Astrocyte (in vitro differentiated cells and primary cell): ENCODE data around the gene ELOVL1. TPM values are rescaled to one million over a fixed set of nuclear protein-coding genes. Genes with fewer than 3 reads are reported as not detected.

Source experiments
- DNase-seq: peaks from one replicate; pipeline ENCODE4 v3.0.0-alpha.2; 2010; ENCODE audit warnings: low read depth
- FAIRE-seq: peaks from 2 replicates; lab custom pipeline; 2011; peaks lifted over from hg19 to GRCh38; lab: Jason Lieb, UNC
- H2AFZ ChIP-seq: 2 replicates; pipeline ENCODE4 v1.6.0; 2012; ENCODE audit warnings: low read depth, low read length, inconsistent platforms
- H3K27ac ChIP-seq: 2 replicates; pipeline ENCODE4 v1.5.1; 2011; ENCODE audit warnings: low read depth, low read length, inconsistent platforms
- H3K27me3 ChIP-seq: 2 replicates; pipeline ENCODE4 v1.6.0; 2011; ENCODE audit warnings: low read length, inconsistent platforms; ENCODE audit not compliant: insufficient read depth
- H3K36me3 ChIP-seq: 2 replicates; pipeline ENCODE4 v1.5.1; 2011; ENCODE audit warnings: low read length, inconsistent platforms; ENCODE audit not compliant: insufficient read depth
- H3K4me1 ChIP-seq: 2 replicates; pipeline ENCODE4 v1.5.1; 2011; ENCODE audit warnings: low read length, inconsistent platforms; ENCODE audit not compliant: insufficient read depth
- H3K4me2 ChIP-seq: 2 replicates; pipeline ENCODE4 v1.6.0; 2012; ENCODE audit warnings: low read length, inconsistent platforms
- H3K4me3 ChIP-seq: 2 replicates; pipeline ENCODE4 v1.5.1; 2011; ENCODE audit warnings: low read depth, mild to moderate bottlenecking, low read length, inconsistent platforms; ENCODE audit not compliant: insufficient read depth
- H3K79me2 ChIP-seq: 2 replicates; pipeline ENCODE4 v1.6.0; 2012; ENCODE audit warnings: mild to moderate bottlenecking, low read length, inconsistent platforms; ENCODE audit not compliant: insufficient read depth
- H3K9ac ChIP-seq: 2 replicates; pipeline ENCODE4 v1.6.0; 2012; ENCODE audit warnings: mild to moderate bottlenecking, low read length, inconsistent platforms
- H3K9me3 ChIP-seq: 2 replicates; pipeline ENCODE4 v1.5.1; 2012; ENCODE audit warnings: low read depth, mild to moderate bottlenecking, low read length, inconsistent platforms; ENCODE audit not compliant: insufficient read depth
- H4K20me1 ChIP-seq: 2 replicates; pipeline ENCODE4 v1.6.0; 2012; ENCODE audit warnings: low read length, inconsistent platforms; ENCODE audit not compliant: insufficient read depth
- H3K27ac Mint-ChIP-seq: one replicate; pipeline ENCODE4 v1.8.0; 2021; ENCODE audit warnings: mild to moderate bottlenecking, mixed read lengths; ENCODE audit not compliant: unreplicated experiment
- H3K27me3 Mint-ChIP-seq: one replicate; pipeline ENCODE4 v1.8.0; 2021; ENCODE audit warnings: low read depth, mixed read lengths; ENCODE audit not compliant: unreplicated experiment
- H3K36me3 Mint-ChIP-seq: one replicate; pipeline ENCODE4 v1.8.0; 2021; ENCODE audit warnings: low read depth, mixed read lengths; ENCODE audit not compliant: unreplicated experiment
- H3K4me1 Mint-ChIP-seq: one replicate; pipeline ENCODE4 v1.8.0; 2021; ENCODE audit warnings: low read depth, mixed read lengths; ENCODE audit not compliant: unreplicated experiment
- H3K4me3 Mint-ChIP-seq: one replicate; pipeline ENCODE4 v1.8.0; 2021; ENCODE audit warnings: mild to moderate bottlenecking, moderate library complexity, mixed read lengths; ENCODE audit not compliant: unreplicated experiment
- H3K9me3 Mint-ChIP-seq: one replicate; pipeline ENCODE4 v1.8.0; 2021; ENCODE audit warnings: mild to moderate bottlenecking, mixed read lengths; ENCODE audit not compliant: unreplicated experiment
- CTCF ChIP-seq: IDR thresholded peaks from 2 replicates; pipeline ENCODE4 v1.5.1; 2011; ENCODE audit warnings: low read depth, mild to moderate bottlenecking, inconsistent platforms, low read length, moderate library complexity; ENCODE audit not compliant: insufficient read depth
- EZH2 ChIP-seq: IDR thresholded peaks from 2 replicates; pipeline ENCODE4 v1.6.1; 2012; ENCODE audit warnings: mild to moderate bottlenecking, low read length, inconsistent platforms; ENCODE audit not compliant: insufficient read depth
- total RNA-seq: library from RNA; stranded (reverse); gene quantifications from 2 replicates; pipeline ENCODE4 v1.2.1, GENCODE V29; 2021

Gene ELOVL1
- total RNA-seq, 1 donor from 2014 or later, result 131 TPM

DNA sequence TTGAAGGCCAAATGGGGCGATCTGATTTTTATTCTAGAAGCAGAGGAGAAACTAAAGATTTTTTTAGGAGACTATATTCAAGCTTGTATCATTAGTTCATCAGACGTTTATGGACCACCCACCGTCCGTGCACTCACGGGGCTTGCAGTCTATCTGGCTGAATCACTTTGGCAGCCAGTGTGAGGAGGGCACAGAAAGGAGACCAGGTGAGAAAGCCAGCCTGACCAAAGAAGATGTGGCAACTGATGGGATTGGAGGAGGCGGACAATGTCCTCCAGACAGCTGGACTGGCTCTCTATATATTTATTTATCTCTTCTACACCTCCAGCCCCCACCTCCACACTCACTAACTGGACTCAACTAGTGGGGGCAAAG lies 822 bp upstream of the ELOVL1 start:
- no peaks in the 10 kb centered on the region for H3K27me3 Mint-ChIP-seq
- Histone ChIP-seq H3K9me3 (no peaks in the 10 kb centered on the region), H3K27ac (peak overlapping the region; percentile 79), H3K27me3 (no peaks in the 10 kb centered on the region), H3K4me2 (peak overlapping the region; percentile 89), H3K4me1 (peaks cover 40% of the 10 kb centered on the region), H2AFZ (peak overlapping the region; percentile 61), H3K4me3 (peak overlapping the region; percentile 69), H4K20me1 (peaks cover 31% of the 10 kb centered on the region), H3K36me3 (peaks cover 14% of the 10 kb centered on the region), H3K9ac (peak overlapping the region; percentile 86), H3K79me2 (peaks cover 55% of the 10 kb centered on the region)
- H3K9me3 Mint-ChIP-seq, result no peaks in the 10 kb centered on the region
- peaks cover 18% of the 10 kb centered on the region for H3K36me3 Mint-ChIP-seq
- FAIRE-seq, result no peak
- H3K4me3 Mint-ChIP-seq, result peak overlapping the region; percentile 90
- no peak for DNase-seq
- peak overlapping the region; percentile 86 for H3K27ac Mint-ChIP-seq
- peaks cover 19% of the 10 kb centered on the region for H3K4me1 Mint-ChIP-seq
- no peak for TF ChIP-seq EZH2
- no peak for TF ChIP-seq CTCF

DNA sequence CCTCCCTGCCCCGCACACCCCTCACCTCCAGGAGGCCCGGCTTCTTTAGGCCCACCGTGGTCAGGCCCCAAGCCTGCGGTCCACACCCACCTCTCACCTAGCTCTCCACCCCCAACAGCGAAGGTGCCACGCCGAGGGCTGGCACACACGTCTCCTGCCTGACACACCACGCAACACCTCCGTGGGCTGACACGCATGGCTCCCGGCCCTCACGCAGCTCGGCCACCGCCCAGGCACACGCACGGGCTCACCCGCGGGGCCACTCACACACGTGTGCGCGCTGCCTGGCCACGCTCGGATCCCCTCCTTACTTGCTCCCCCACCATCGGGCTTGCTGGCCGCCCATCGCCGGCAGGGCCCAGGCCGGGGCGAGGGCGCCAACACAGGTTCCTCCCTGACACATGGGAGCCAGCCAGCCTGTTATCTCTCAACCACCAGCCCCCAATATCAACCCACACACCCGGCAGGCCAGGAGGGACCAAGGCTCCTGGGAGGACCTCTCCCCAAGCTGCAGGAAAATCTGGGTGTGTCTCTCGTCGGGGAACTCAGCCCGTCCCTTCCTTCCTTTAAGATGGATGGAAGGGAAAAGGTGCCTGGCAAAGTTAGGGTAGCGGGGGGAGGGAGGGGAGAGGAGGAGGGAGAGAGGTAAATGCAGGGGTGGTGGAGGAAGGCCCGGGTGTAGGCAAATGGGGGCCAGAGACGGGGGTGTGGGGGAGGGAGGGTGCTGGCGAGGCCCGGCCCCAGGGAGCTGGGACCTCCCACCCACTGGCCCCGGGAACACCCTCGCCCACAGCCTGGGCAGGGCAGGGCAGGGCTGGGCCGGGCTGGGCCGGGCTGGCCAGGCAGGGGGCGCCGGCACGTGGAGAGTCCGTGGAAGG lies 546 bp downstream of the ELOVL1 start:
- Mint-ChIP-seq H3K36me3 (peaks cover 19% of the 10 kb centered on the region), H3K4me1 (peaks cover 19% of the 10 kb centered on the region), H3K4me3 (peak overlapping the region; percentile 91), H3K9me3 (no peaks in the 10 kb centered on the region), H3K27me3 (no peaks in the 10 kb centered on the region), H3K27ac (peak overlapping the region; percentile 91)
- H3K27me3 ChIP-seq, result no peaks in the 10 kb centered on the region
- peak overlapping the region; percentile 86 for H3K9ac ChIP-seq
- peaks cover 28% of the 10 kb centered on the region for H3K4me1 ChIP-seq
- peak overlapping the region; percentile 79 for H3K27ac ChIP-seq
- no peaks in the 10 kb centered on the region for H3K9me3 ChIP-seq
- peaks cover 67% of the 10 kb centered on the region for H3K79me2 ChIP-seq
- no peak for TF ChIP-seq CTCF
- TF ChIP-seq EZH2, result no peak
- peak overlapping the region; percentile 89 for H3K4me2 ChIP-seq
- DNase-seq, result peak; percentile 40
- H4K20me1 ChIP-seq, result peaks cover 33% of the 10 kb centered on the region
- peak overlapping the region; percentile 69 for H3K4me3 ChIP-seq
- H3K36me3 ChIP-seq, result peaks cover 24% of the 10 kb centered on the region
- H2AFZ ChIP-seq, result peak overlapping the region; percentile 35
- no peak for FAIRE-seq

DNA sequence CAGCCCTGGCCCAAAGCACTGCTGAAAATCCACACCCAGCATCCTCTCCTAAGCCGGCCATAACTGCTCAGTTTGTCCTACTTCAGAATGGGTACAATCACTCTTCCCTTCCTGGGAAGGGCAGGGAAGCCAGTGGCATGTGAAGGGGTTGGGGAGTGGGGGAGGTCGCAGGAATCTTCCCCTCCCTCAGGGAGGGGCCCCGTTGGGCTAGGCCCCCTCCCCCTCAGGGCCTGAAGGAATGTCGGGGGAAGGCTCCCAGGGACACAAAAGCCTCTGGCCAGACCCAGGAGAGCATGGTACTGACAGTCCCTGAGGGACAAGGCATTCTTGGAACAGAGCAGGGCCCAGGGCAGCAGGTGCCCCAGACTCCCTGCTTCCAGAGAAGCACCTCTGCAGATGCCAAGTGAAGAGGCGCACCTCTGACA lies 1.2 kb downstream of the ELOVL1 start:
- no peak overlapping the region for H2AFZ ChIP-seq
- Mint-ChIP-seq H3K4me1 (peaks cover 19% of the 10 kb centered on the region), H3K27ac (peak overlapping the region; percentile 91), H3K9me3 (no peaks in the 10 kb centered on the region), H3K4me3 (peak overlapping the region; percentile 91), H3K36me3 (peaks cover 23% of the 10 kb centered on the region), H3K27me3 (no peaks in the 10 kb centered on the region)
- peak overlapping the region; percentile 86 for H3K9ac ChIP-seq
- peaks cover 73% of the 10 kb centered on the region for H3K79me2 ChIP-seq
- H3K4me3 ChIP-seq, result peak overlapping the region; percentile 69
- H3K36me3 ChIP-seq, result peaks cover 31% of the 10 kb centered on the region
- H3K27ac ChIP-seq, result peak overlapping the region; percentile 79
- H3K4me1 ChIP-seq, result peaks cover 28% of the 10 kb centered on the region
- no peaks in the 10 kb centered on the region for H3K27me3 ChIP-seq
- TF ChIP-seq CTCF (no peak), EZH2 (no peak)
- FAIRE-seq, result no peak
- H3K9me3 ChIP-seq, result no peaks in the 10 kb centered on the region
- DNase-seq, result no peak
- H4K20me1 ChIP-seq, result peaks cover 40% of the 10 kb centered on the region
- peak overlapping the region; percentile 89 for H3K4me2 ChIP-seq
